Measurements from ENCODE around the gene SUMF1.

SUMF1 gene

GRCh38 chr3:4504340-4505261 lies 37.5 kb upstream of the SUMF1 start:
- Histone ChIP-seq H3K9ac (ENCODE audit: insufficient read length, low read depth) (no peak overlapping the region), H3K27me3 (ENCODE audit: insufficient read depth, insufficient read length) (no peaks in the 10 kb centered on the region), H3K4me3 (ENCODE audit: insufficient read length, low read depth) (no peak overlapping the region), H3K9me3 (ENCODE audit: insufficient read depth, low read length) (no peaks in the 10 kb centered on the region), H3K36me3 (ENCODE audit: insufficient read depth, insufficient read length, low read length) (peaks cover 2% of the 10 kb centered on the region), H3K4me1 (ENCODE audit: insufficient read depth, insufficient read length) (peaks cover 3% of the 10 kb centered on the region)
- TF ChIP-seq ZNF274 (IDR thresholded peaks at IDR 0.05; ENCODE audit: low read depth, low read length), result no peak
- no peak for TF ChIP-seq SUZ12 (IDR thresholded peaks at IDR 0.05; ENCODE audit: extremely low read depth, insufficient read depth, insufficient read length)
- no peak for DNase-seq (ENCODE audit: low read depth, low spot score)

GRCh38 chr3:4503050-4503449 lies 36.0 kb upstream of the SUMF1 start:
- TF ChIP-seq YY1 (IDR thresholded peaks at IDR 0.05; ENCODE audit: insufficient read depth, insufficient read length), result no peak
- no peak for TF ChIP-seq ZNF274 (IDR thresholded peaks at IDR 0.05; ENCODE audit: low read depth, low read length)
- no peak for TF ChIP-seq SUZ12 (IDR thresholded peaks at IDR 0.05; ENCODE audit: extremely low read depth, insufficient read depth, insufficient read length)
- Histone ChIP-seq H3K9me3 (ENCODE audit: insufficient read depth, low read length) (no peaks in the 10 kb centered on the region), H3K36me3 (ENCODE audit: insufficient read depth, insufficient read length, low read length) (peaks cover 2% of the 10 kb centered on the region), H3K4me3 (ENCODE audit: insufficient read length, low read depth) (no peak overlapping the region), H3K4me1 (ENCODE audit: insufficient read depth, insufficient read length) (peaks cover 3% of the 10 kb centered on the region), H3K9ac (ENCODE audit: insufficient read length, low read depth) (no peak overlapping the region), H3K27me3 (ENCODE audit: insufficient read depth, insufficient read length) (no peaks in the 10 kb centered on the region)
- DNase-seq (ENCODE audit: low read depth, low spot score), result no peak

GRCh38 chr3:4501927-4502326 lies 34.9 kb upstream of the SUMF1 start:
- Histone ChIP-seq H3K36me3 (ENCODE audit: insufficient read depth, insufficient read length, low read length) (peaks cover 2% of the 10 kb centered on the region), H3K9ac (ENCODE audit: insufficient read length, low read depth) (no peak overlapping the region), H3K9me3 (ENCODE audit: insufficient read depth, low read length) (no peaks in the 10 kb centered on the region), H3K4me3 (ENCODE audit: insufficient read length, low read depth) (no peak overlapping the region), H3K4me1 (ENCODE audit: insufficient read depth, insufficient read length) (peaks cover 3% of the 10 kb centered on the region), H3K27me3 (ENCODE audit: insufficient read depth, insufficient read length) (no peaks in the 10 kb centered on the region)
- no peak for TF ChIP-seq SUZ12 (IDR thresholded peaks at IDR 0.05; ENCODE audit: extremely low read depth, insufficient read depth, insufficient read length)
- TF ChIP-seq ZNF274 (IDR thresholded peaks at IDR 0.05; ENCODE audit: low read depth, low read length), result no peak
- no peak for TF ChIP-seq YY1 (IDR thresholded peaks at IDR 0.05; ENCODE audit: insufficient read depth, insufficient read length)
- no peak for DNase-seq (ENCODE audit: low read depth, low spot score)

DNA sequence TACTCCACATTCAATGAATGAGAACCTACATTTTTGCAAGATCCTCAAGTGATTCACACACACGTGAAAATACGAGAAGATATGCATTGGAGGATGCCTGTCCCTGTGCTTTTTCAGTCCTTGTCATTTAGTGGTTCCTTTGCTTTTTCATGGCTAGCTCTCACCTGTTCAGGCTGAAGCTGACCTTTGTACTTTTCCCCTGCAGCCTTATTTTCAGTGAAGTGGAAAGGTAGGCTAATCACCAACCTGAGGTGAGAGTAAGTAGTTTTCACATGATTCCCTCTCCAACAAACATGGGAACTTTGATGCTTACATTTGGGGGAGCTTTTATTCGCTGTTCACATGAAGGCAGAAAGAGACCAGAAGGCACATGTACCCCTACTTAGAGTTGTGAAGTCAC lies 34.4 kb upstream of the SUMF1 start:
- H3K9me3 ChIP-seq (ENCODE audit: insufficient read depth, low read length), result no peaks in the 10 kb centered on the region
- no peak for TF ChIP-seq ZNF274 (IDR thresholded peaks at IDR 0.05; ENCODE audit: low read depth, low read length)
- TF ChIP-seq SUZ12 (IDR thresholded peaks at IDR 0.05; ENCODE audit: extremely low read depth, insufficient read depth, insufficient read length), result no peak
- TF ChIP-seq YY1 (IDR thresholded peaks at IDR 0.05; ENCODE audit: insufficient read depth, insufficient read length), result no peak
- H3K9ac ChIP-seq (ENCODE audit: insufficient read length, low read depth), result no peak overlapping the region
- no peaks in the 10 kb centered on the region for H3K27me3 ChIP-seq (ENCODE audit: insufficient read depth, insufficient read length)
- H3K36me3 ChIP-seq (ENCODE audit: insufficient read depth, insufficient read length, low read length), result peaks cover 2% of the 10 kb centered on the region
- H3K4me3 ChIP-seq (ENCODE audit: insufficient read length, low read depth), result no peak overlapping the region
- H3K4me1 ChIP-seq (ENCODE audit: insufficient read depth, insufficient read length), result peaks cover 3% of the 10 kb centered on the region
- no peak for DNase-seq (ENCODE audit: low read depth, low spot score)

DNA sequence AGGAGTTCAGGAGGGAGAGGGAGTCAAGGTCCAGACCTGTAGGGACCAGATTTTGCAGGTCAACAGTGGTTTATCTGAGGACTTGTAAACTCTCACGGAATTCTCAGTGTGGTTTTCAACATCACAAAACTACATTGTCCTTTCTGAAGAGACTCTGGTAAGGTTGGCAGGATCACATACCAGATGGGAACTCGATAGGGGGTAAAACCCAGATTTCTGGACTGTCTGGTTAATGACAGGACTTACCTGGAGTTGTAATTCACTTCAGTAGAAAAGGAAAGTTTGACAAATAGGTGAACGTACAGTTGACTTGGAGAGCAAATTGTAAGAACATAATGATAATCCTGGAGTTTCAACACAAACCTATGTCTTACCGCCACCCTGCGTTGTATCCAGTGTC lies 31.4 kb upstream of the SUMF1 start:
- Histone ChIP-seq H3K4me3 (ENCODE audit: insufficient read length, low read depth) (no peak overlapping the region), H3K9ac (ENCODE audit: insufficient read length, low read depth) (no peak overlapping the region), H3K27me3 (ENCODE audit: insufficient read depth, insufficient read length) (peaks cover 15% of the 10 kb centered on the region), H3K4me1 (ENCODE audit: insufficient read depth, insufficient read length) (no peaks in the 10 kb centered on the region), H3K36me3 (ENCODE audit: insufficient read depth, insufficient read length, low read length) (peaks cover 2% of the 10 kb centered on the region), H3K9me3 (ENCODE audit: insufficient read depth, low read length) (no peaks in the 10 kb centered on the region)
- TF ChIP-seq ZNF274 (IDR thresholded peaks at IDR 0.05; ENCODE audit: low read depth, low read length) (no peak), YY1 (IDR thresholded peaks at IDR 0.05; ENCODE audit: insufficient read depth, insufficient read length) (no peak), SUZ12 (IDR thresholded peaks at IDR 0.05; ENCODE audit: extremely low read depth, insufficient read depth, insufficient read length) (no peak)
- no peak for DNase-seq (ENCODE audit: low read depth, low spot score)

DNA sequence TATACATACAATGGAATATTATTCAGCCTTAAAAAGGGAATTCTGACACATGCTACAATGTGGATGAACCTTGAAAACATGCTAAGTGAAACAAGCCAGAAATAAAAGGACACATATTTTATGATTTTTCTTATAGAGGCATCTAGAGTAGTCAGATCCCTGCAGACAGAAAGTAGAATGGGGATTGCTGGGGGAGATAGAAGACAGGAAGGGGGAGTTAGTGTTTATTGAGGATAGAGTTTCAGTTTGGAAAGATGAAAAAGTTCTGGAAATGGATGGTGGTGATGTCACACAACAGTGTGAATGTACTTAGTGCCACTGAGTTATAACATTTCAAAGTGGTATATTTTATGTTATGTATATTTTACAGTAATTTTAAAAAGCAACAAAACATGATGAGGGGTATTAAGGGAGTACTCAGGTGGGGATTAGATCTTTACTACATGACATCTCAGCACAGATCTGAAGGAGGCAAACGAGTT lies 30.8 kb upstream of the SUMF1 start:
- H3K4me1 ChIP-seq (ENCODE audit: insufficient read depth, insufficient read length), result no peaks in the 10 kb centered on the region
- TF ChIP-seq SUZ12 (IDR thresholded peaks at IDR 0.05; ENCODE audit: extremely low read depth, insufficient read depth, insufficient read length) (no peak), YY1 (IDR thresholded peaks at IDR 0.05; ENCODE audit: insufficient read depth, insufficient read length) (no peak), ZNF274 (IDR thresholded peaks at IDR 0.05; ENCODE audit: low read depth, low read length) (no peak)
- DNase-seq (ENCODE audit: low read depth, low spot score), result no peak

GRCh38 chr3:4497005-4497692 lies 30.1 kb upstream of the SUMF1 start:
- no peak overlapping the region for H3K4me3 ChIP-seq (ENCODE audit: insufficient read length, low read depth)
- TF ChIP-seq YY1 (IDR thresholded peaks at IDR 0.05; ENCODE audit: insufficient read depth, insufficient read length) (no peak), ZNF274 (IDR thresholded peaks at IDR 0.05; ENCODE audit: low read depth, low read length) (no peak), SUZ12 (IDR thresholded peaks at IDR 0.05; ENCODE audit: extremely low read depth, insufficient read depth, insufficient read length) (no peak)
- H3K4me1 ChIP-seq (ENCODE audit: insufficient read depth, insufficient read length), result no peaks in the 10 kb centered on the region
- no peak overlapping the region for H3K9ac ChIP-seq (ENCODE audit: insufficient read length, low read depth)
- no peak for DNase-seq (ENCODE audit: low read depth, low spot score)
- H3K9me3 ChIP-seq (ENCODE audit: insufficient read depth, low read length), result no peaks in the 10 kb centered on the region
- H3K27me3 ChIP-seq (ENCODE audit: insufficient read depth, insufficient read length), result peaks cover 15% of the 10 kb centered on the region
- peaks cover 2% of the 10 kb centered on the region for H3K36me3 ChIP-seq (ENCODE audit: insufficient read depth, insufficient read length, low read length)

More for the DNA sequence above, 30.8 kb upstream of the SUMF1 start:
- H3K27me3 ChIP-seq (ENCODE audit: insufficient read depth, insufficient read length), result peaks cover 15% of the 10 kb centered on the region
- H3K9ac ChIP-seq (ENCODE audit: insufficient read length, low read depth), result no peak overlapping the region
- no peak overlapping the region for H3K4me3 ChIP-seq (ENCODE audit: insufficient read length, low read depth)
- peaks cover 2% of the 10 kb centered on the region for H3K36me3 ChIP-seq (ENCODE audit: insufficient read depth, insufficient read length, low read length)
- no peaks in the 10 kb centered on the region for H3K9me3 ChIP-seq (ENCODE audit: insufficient read depth, low read length)

Measured in NT2/D1 (cell line).